HG02840 (cell line): ENCODE data around the gene SEL1L.

Experiments used
- ATAC-seq: cut with Tn5 transposase; IDR thresholded peaks from one replicate; pipeline ENCODE4 v1.9.1; 2021; ENCODE audit warnings: mild to moderate bottlenecking, moderate library complexity, moderate number of reproducible peaks; ENCODE audit not compliant: unreplicated experiment, low FRiP score

Gene SEL1L

GRCh38 chr14:81423504-81423903, 110.1 kb downstream of the SEL1L start:
- no peak for ATAC-seq
